NT2/D1 (cell line): ENCODE results near the gene TMEM235.

ENCODE experiments used
- DNase-seq: peaks from one replicate; pipeline ENCODE4 v3.0.0-alpha.2; 2011; ENCODE audit warnings: low read depth, low spot score
- H3K27me3 ChIP-seq: 2 replicates; pipeline ENCODE4 v1.6.0; 2011; ENCODE audit warnings: mild to moderate bottlenecking; ENCODE audit not compliant: insufficient read length, insufficient read depth
- H3K36me3 ChIP-seq: 2 replicates; pipeline ENCODE4 v1.6.1; 2011; ENCODE audit warnings: mild to moderate bottlenecking, low read length, mixed read lengths; ENCODE audit not compliant: insufficient read depth, insufficient read length
- H3K4me1 ChIP-seq: 2 replicates; pipeline ENCODE4 v1.5.1; 2011; ENCODE audit not compliant: insufficient read depth, insufficient read length
- H3K4me3 ChIP-seq: 2 replicates; pipeline ENCODE4 v1.5.1; 2011; ENCODE audit warnings: low read depth; ENCODE audit not compliant: insufficient read length
- H3K9ac ChIP-seq: 2 replicates; pipeline ENCODE4 v1.6.0; 2011; ENCODE audit warnings: low read depth; ENCODE audit not compliant: insufficient read length
- H3K9me3 ChIP-seq: 2 replicates; pipeline ENCODE4 v1.5.1; 2011; ENCODE audit warnings: mild to moderate bottlenecking, low read length; ENCODE audit not compliant: insufficient read depth
- SUZ12 ChIP-seq: IDR thresholded peaks from 2 replicates; pipeline ENCODE4 v1.6.1; 2011; ENCODE audit not compliant: insufficient read length, insufficient read depth; ENCODE audit errors: extremely low read depth
- YY1 ChIP-seq: IDR thresholded peaks from 2 replicates; pipeline ENCODE4 v1.6.1; 2011; ENCODE audit not compliant: insufficient read length, insufficient read depth
- ZNF274 ChIP-seq: IDR thresholded peaks from 2 replicates; pipeline ENCODE4 v1.6.1; 2011; ENCODE audit warnings: mild to moderate bottlenecking, low read depth, low read length

The TMEM235 gene

GRCh38 chr17:78272914-78273258 lies 41.5 kb downstream of the TMEM235 start:
- TF ChIP-seq SUZ12 (no peak), YY1 (no peak), ZNF274 (no peak)

DNA sequence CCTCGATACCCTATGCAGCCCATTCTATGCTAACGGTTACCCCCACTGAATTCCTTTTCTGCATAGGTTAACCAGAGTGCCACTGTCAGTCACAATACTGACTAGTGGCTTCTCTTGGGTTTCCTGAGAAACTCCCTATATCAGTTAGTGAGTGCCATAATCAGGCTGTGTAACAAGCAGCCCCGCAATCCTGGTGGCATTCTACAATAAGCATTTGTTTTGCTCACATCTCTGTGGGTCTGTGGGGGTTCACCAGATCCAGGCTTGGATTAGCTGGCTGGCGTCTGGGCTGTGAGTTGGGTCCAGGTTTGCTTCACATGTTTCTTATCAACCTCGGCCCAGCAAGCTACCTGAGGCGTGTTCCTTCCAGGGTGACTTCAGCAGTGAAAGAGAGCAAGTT lies 42.4 kb downstream of the TMEM235 start:
- DNase-seq: no peak

More at GRCh38 chr17:78272914-78273258, 41.5 kb downstream of the TMEM235 start:
- no peak overlapping the region for H3K4me3 ChIP-seq
- no peak overlapping the region for H3K9ac ChIP-seq
- DNase-seq: no peak
- H3K9me3 ChIP-seq: peaks cover 3% of the 10 kb centered on the region; the same call in 1 of the 2 replicates
- peaks cover 34% of the 10 kb centered on the region for H3K4me1 ChIP-seq
- H3K36me3 ChIP-seq: no peaks in the 10 kb centered on the region
- peaks cover 27% of the 10 kb centered on the region for H3K27me3 ChIP-seq

GRCh38 chr17:78275355-78275754 lies 43.9 kb downstream of the TMEM235 start:
- TF ChIP-seq SUZ12: no peak
- TF ChIP-seq YY1: no peak
- TF ChIP-seq ZNF274: no peak
- DNase-seq: no peak
- no peaks in the 10 kb centered on the region for H3K36me3 ChIP-seq
- peaks cover 3% of the 10 kb centered on the region; the same call in 1 of the 2 replicates for H3K9me3 ChIP-seq
- H3K9ac ChIP-seq: no peak overlapping the region
- H3K27me3 ChIP-seq: peaks cover 7% of the 10 kb centered on the region
- peaks cover 15% of the 10 kb centered on the region for H3K4me1 ChIP-seq
- H3K4me3 ChIP-seq: no peak overlapping the region

More for the DNA sequence above, 42.4 kb downstream of the TMEM235 start:
- H3K36me3 ChIP-seq: no peaks in the 10 kb centered on the region
- peaks cover 21% of the 10 kb centered on the region for H3K27me3 ChIP-seq
- TF ChIP-seq SUZ12 (no peak), YY1 (no peak)
- H3K4me3 ChIP-seq: no peak overlapping the region
- H3K9ac ChIP-seq: no peak overlapping the region
- H3K9me3 ChIP-seq: peaks cover 3% of the 10 kb centered on the region; the same call in 1 of the 2 replicates
- H3K4me1 ChIP-seq: peaks cover 28% of the 10 kb centered on the region

- Histone ChIP-seq H3K9me3 (peaks cover 3% of the 10 kb centered on the region; the same call in 1 of the 2 replicates), H3K36me3 (no peaks in the 10 kb centered on the region), H3K9ac (no peak overlapping the region), H3K4me1 (peaks cover 9% of the 10 kb centered on the region), H3K27me3 (peaks cover 5% of the 10 kb centered on the region), H3K4me3 (no peak overlapping the region)
- TF ChIP-seq ZNF274 (no peak), SUZ12 (no peak), YY1 (no peak)
- DNase-seq: no peak
These were observed 44.9 kb downstream of the TMEM235 start for GRCh38 chr17:78276098-78276887.

GRCh38 chr17:78278139-78278741 lies 46.8 kb downstream of the TMEM235 start:
- H3K9me3 ChIP-seq: peaks cover 3% of the 10 kb centered on the region; the same call in 1 of the 2 replicates
- H3K36me3 ChIP-seq: no peaks in the 10 kb centered on the region
- no peak overlapping the region for H3K9ac ChIP-seq
- TF ChIP-seq SUZ12 (no peak), ZNF274 (no peak), YY1 (no peak)
- no peak overlapping the region for H3K4me3 ChIP-seq
- no peak for DNase-seq
- H3K4me1 ChIP-seq: peaks cover 6% of the 10 kb centered on the region
- no peaks in the 10 kb centered on the region for H3K27me3 ChIP-seq

DNA sequence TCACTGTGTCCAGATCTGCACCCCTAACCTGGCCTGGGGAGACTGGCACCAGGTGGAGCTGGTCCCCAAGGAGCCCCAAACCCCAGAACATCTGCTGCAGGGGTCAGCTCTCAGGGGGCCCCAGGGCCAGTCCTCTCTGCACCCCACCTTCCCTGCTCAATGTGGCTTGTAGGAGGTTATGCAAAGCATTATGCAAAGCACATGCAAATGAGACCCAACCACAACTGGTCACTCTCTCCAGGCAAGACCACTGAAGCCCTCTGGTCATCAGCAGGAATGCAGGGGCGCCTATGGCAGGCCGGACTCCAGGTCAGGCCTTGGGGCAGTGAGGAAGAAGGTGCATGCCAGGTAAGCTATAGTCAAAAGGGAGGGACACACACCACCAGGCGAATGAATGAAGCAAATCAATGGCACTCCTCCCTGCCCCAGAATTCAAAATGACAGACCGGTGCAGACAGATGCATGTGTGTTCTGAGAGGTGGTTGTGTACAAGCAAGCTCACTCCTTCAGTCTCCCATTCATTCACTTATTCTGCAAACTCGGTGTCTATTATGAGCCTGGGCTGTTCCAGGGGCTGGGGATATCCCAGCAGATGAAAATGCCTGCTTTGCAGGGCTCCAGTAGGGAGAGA lies 48.0 kb downstream of the TMEM235 start:
- peaks cover 6% of the 10 kb centered on the region for H3K4me1 ChIP-seq
- no peaks in the 10 kb centered on the region for H3K9me3 ChIP-seq
- H3K27me3 ChIP-seq: no peaks in the 10 kb centered on the region
- no peak overlapping the region for H3K9ac ChIP-seq
- TF ChIP-seq ZNF274: no peak
- no peak for DNase-seq
- no peak overlapping the region for H3K4me3 ChIP-seq
- H3K36me3 ChIP-seq: no peaks in the 10 kb centered on the region

GRCh38 chr17:78281249-78281845 lies 49.9 kb downstream of the TMEM235 start:
- DNase-seq: no peak
- Histone ChIP-seq H3K4me3 (no peak overlapping the region), H3K9me3 (no peaks in the 10 kb centered on the region), H3K4me1 (peaks cover 6% of the 10 kb centered on the region), H3K36me3 (no peaks in the 10 kb centered on the region), H3K27me3 (no peaks in the 10 kb centered on the region), H3K9ac (no peak overlapping the region)
- TF ChIP-seq YY1 (no peak), ZNF274 (no peak), SUZ12 (no peak)
